Stimulated activated CD4-positive, alpha-beta T cell treated with anti-CD3 and anti-CD28 coated beads, TNF-alpha, amount 100 ng/mL, for 1 hour (primary cell): Measurements from ENCODE around the gene RAD18.

Experiments
- DNase-seq, 3 donors: peaks; one replicate each; pipeline ENCODE4 v3.0.0-alpha.2; 2020; ENCODE audit warnings: low read depth in 3 of 3, low spot score in 1 of 3

RAD18 gene

GRCh38 chr3:8867646-8868045, 95.6 kb downstream of the RAD18 start:
- no peak for DNase-seq

DNA sequence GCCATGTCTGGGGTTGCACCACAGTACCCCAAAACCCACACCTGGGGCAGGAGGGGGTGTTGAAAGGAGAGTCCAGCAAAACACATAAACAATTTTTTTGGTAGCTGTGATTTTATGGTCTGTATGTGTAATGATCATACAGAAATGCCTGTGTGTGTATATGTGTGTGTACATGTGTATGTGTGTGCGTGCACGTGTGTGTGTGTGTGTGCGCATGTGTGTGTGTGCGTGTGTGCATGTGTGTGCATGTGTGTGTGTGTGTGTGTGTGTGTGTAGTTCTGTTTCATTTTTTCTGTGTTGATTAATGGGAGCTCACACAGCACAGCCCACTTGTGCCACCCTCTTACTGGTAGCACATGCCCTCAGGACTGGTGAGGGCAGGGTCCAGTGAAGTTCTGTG, 97.6 kb downstream of the RAD18 start:
- DNase-seq: no peak

DNA sequence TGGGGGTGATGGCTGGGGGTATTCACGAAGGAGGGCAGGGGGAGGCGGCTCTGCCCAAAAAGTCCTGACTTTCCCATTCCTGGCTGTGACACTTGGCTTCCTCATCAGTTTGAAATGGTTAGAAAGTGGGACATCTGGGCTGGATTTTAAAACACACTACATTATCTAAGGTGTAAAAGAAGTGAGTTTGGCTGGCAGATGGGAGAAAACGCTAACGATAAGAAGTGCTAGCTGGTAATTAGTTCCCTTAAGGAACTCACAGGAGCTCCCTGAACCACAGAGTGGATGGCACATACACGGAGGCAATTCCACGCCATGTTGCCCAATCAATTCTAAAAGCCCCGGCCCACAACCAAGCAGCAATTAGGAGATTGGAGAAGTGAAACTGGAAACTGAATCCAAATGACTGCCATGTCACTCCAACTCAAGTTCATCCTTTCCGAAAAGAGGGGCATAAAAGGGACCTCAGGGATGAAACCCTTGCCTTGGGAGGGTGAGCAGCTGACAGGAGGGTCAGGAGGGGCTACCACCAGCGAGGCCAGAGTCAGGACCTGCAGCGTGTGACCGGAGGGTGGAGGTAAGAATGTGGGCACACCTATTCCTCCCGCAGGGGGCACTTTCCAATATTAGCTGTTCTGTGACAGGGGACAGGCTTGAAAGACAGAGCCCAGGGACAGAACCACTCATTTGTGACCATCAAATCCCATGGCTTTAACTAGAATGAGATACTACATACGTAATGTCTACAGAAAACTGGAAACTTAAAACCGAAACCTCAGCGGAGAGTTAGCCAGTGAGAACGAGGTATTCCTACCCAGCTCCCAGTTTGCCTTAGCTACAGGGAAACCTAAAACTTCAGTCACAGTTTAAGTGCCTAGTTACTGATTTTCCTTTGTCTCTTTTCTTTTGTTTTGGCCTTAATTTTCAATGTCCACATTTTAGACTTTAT, 98.6 kb downstream of the RAD18 start:
- no peak for DNase-seq

DNA sequence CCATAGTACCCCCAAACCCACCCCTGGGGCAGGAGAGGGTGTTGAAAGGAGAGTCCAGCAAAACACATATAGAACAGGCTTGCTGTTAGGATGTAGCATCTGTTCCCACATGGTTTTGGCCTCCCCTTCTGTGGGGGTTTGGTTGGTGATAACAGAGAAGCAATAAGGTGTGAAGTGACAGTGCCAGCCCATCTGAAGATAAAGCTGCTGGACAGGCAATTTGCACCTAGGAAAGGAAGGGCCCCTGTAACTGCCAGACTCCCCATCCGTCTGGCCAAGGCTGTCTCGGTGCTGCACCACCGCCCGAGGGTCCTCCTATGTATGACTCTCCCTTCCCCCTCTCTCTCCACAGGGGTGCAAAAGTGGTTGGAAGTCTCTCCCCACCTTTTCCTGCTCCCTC, 99.4 kb downstream of the RAD18 start:
- DNase-seq: no peak

- no peak for DNase-seq
Observed at GRCh38 chr3:8857720-8858367, 105.4 kb downstream of the RAD18 start.

GRCh38 chr3:8856721-8857120, 106.6 kb downstream of the RAD18 start:
- no peak for DNase-seq

DNA sequence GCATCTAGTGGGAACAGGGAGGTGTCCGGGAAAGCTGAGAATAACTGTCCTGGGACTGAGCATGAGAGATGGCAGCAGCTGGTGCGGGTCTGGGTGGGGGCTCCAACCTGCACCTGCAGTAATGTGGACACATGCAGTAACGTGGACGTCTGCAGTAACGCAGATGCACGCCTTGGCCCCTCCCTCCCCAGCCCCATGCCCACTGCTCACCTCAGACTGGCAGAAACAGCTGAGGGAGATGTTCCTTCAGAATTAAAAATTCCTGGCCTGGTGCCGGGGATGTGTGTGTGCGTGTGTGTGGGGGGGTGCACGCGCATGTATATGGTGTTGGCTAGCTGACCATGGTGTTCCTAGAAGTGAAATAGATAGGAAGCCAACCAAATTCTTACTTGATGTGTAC, 107.2 kb downstream of the RAD18 start:
- no peak for DNase-seq

DNA sequence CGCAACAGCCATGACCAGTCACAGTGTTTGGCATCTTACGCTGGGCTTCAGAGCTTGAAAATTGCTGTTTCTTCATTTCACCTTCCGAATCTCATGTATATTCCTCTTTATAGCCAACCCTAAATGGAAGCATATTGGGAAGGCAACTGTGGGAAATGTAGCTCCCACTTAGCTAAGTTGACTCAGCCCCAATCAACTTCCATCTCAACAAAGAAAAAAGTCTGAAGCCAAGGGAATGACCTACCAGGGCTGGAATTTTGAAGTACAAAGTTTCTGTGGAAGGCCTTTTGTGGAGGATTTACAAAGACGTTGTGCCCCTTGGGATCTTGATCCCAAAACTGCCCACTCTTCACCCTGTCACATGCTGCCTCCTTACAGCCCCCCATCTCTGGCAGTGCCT, 108.6 kb downstream of the RAD18 start:
- DNase-seq: no peak

DNA sequence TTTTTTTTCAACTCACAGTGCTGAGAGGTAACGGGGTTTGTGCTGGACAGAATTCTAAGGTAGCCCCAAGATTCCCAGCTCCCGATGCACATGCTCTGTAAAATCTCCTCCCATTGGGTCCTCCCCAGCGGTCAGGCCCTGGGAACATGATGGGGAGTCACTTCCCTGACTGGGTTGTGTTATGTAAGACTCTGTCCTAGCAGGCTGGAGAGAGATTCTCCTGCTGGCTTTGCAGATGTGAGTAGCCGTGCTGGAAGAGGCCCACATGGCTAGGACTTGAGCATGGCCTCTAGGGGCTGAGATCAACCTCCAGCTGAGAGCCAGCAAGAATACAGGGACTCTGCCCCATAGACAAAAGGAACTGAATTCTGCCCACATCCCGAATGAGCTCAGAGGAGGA, 110.2 kb downstream of the RAD18 start:
- no peak for DNase-seq

- DNase-seq: no peak
Observed at GRCh38 chr3:8852511-8852910, 110.8 kb downstream of the RAD18 start.

- no peak for DNase-seq
Observed at GRCh38 chr3:8851703-8852102, 111.6 kb downstream of the RAD18 start.

GRCh38 chr3:8848696-8849131, 114.6 kb downstream of the RAD18 start:
- DNase-seq: no peak

DNA sequence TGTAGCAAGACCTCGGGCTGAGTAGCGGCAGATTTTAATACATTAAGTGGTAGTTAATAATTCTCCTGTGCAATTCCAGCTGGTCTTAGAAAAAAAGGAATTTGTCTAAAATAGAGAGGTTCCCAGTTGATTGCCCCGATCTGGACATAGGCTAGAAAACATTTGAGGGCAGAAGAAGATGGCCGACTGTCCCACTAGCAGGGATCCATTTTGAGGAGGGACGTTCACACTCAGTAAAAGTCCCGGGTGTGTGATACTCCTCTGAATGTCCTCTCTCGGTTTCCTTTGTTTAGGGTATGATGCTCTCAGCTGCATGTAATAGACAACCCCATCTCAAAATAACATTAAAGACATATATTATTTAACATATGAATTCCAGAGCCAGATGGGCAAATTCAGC, 116.0 kb downstream of the RAD18 start:
- DNase-seq: no peak

GRCh38 chr3:8846176-8846575, 117.1 kb downstream of the RAD18 start:
- no peak for DNase-seq

GRCh38 chr3:8845641-8846040, 117.6 kb downstream of the RAD18 start:
- no peak for DNase-seq

DNA sequence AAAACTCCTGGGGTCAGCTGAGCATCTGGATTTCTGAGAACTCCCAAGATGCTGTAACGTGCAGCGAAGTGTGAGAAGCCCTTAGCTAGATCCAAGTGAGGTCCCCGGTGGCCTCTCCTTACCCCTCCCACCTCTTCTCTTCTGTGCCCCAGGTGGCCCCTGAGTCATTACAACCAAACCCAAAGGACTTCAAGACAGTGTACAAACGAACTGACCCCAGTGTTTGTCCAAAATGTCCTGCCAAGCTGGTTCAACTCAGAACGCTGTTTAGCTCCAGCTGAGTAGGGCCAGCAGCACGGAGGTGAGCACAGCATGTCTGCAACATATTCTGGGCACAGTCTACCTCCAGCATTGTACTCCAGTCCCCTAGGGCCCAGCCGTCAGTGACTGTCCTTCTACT, 119.9 kb downstream of the RAD18 start:
- no peak for DNase-seq

- no peak for DNase-seq
Observed at GRCh38 chr3:8842293-8842692, 121.0 kb downstream of the RAD18 start.

- no peak for DNase-seq
Observed at GRCh38 chr3:8841472-8841871, 121.8 kb downstream of the RAD18 start.

DNA sequence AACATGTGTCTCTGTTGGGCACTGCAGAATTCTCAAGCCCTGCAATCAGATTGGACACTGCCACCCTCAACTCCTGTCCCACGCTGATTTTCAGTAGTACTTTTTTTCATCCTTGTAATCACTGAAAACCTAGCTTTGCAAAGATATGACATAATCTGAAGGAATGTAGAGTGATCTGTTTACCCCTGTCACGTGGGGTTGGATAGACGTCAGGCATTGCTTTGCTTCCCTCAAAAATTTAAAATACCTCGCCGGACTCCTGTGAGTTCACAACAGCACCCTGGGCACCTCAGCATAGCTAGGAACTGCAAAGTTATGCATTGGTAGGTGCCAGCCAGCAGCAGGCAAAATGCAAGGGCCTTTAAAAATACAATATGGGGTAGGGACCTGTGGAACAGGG, 122.7 kb downstream of the RAD18 start:
- no peak for DNase-seq

GRCh38 chr3:8839607-8840325, 123.5 kb downstream of the RAD18 start:
- no peak for DNase-seq

DNA sequence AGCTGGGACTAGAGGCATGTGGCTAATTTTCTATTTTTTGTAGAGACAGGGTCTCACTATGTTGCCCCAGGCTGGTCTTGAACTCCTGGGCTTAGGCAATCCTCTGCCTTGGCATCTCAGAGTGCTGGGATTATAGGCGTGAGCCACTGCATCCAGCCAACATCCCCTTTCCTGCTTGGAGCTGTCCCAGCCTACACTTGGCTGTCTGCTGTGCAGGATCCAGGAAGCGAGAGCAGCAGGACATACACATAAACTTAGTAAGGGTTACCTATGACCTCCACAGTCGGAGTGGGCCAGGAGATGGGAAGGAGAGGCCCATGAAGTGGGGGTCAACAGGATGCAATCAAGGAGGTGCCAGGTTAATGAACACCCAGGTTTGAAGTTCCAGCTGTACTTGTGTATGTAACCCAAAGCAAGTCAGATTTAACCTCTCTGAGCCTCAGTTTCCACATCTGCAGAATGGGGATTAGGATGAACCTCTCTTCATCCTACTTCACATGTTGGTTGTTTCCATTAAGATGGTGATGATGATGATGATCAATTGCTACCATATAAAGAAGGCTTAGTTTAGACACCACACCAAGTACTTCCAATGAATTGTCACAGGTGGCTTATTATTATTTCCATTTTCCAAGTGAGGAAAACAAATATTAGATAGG, 124.4 kb downstream of the RAD18 start:
- DNase-seq: no peak
